H9 (cell line): ENCODE measurements around the gene TACR3. TPM values are rescaled to one million over a fixed set of nuclear protein-coding genes. Genes with fewer than 3 reads are reported as not detected.
"Not testable (repeated sequence)": the region's sequence is repeated elsewhere in the genome, so short reads cannot be mapped to it uniquely, and the experiment has no call there.

Experiments used
- DNase-seq: peaks from one replicate; pipeline ENCODE4 v3.0.0-alpha.2; 2017
- H2AFZ ChIP-seq: one replicate; pipeline ENCODE4 v1.6.1; 2013; ENCODE audit warnings: mild to moderate bottlenecking, low read length, control low read depth, moderate library complexity
- H2AK5ac ChIP-seq: 2 replicates; pipeline ENCODE4 v1.6.1; 2013; ENCODE audit warnings: low read length, control low read depth, mixed read lengths; ENCODE audit not compliant: insufficient read length
- H2BK120ac ChIP-seq: one replicate; pipeline ENCODE4 v1.6.1; 2013; ENCODE audit warnings: low read depth, mild to moderate bottlenecking, low read length, control low read depth, inconsistent platforms; ENCODE audit not compliant: poor library complexity, severe bottlenecking
- H2BK12ac ChIP-seq: 2 replicates; pipeline ENCODE4 v1.6.1; 2013; ENCODE audit warnings: low read length, control low read depth, mixed read lengths, low read depth; ENCODE audit not compliant: insufficient read length
- H2BK15ac ChIP-seq: 2 replicates; pipeline ENCODE4 v1.6.1; 2013; ENCODE audit warnings: low read depth, low read length, control low read depth
- H2BK20ac ChIP-seq: one replicate; pipeline ENCODE4 v1.6.1; 2013; ENCODE audit warnings: low read depth, mild to moderate bottlenecking, low read length, control low read depth, inconsistent platforms; ENCODE audit not compliant: poor library complexity, severe bottlenecking
- H2BK5ac ChIP-seq: 2 replicates; pipeline ENCODE4 v1.6.1; 2013; ENCODE audit warnings: low read length, control low read depth, mixed read lengths; ENCODE audit not compliant: insufficient read length
- H3K14ac ChIP-seq: 2 replicates; pipeline ENCODE4 v1.6.1; 2013; ENCODE audit warnings: low read length, control low read depth; ENCODE audit not compliant: insufficient read depth
- H3K18ac ChIP-seq: 2 replicates; pipeline ENCODE4 v1.6.1; 2013; ENCODE audit warnings: low read depth, mild to moderate bottlenecking, mixed read lengths, low read length, control low read depth; ENCODE audit not compliant: insufficient read length
- H3K23ac ChIP-seq: 2 replicates; pipeline ENCODE4 v1.6.1; 2013; ENCODE audit warnings: low read length, control low read depth, mixed read lengths, low read depth; ENCODE audit not compliant: insufficient read length
- H3K23me2 ChIP-seq: 2 replicates; pipeline ENCODE4 v1.6.1; 2013; ENCODE audit warnings: low read depth, mild to moderate bottlenecking, mixed read lengths, low read length, control low read depth; ENCODE audit not compliant: insufficient read length, poor library complexity, severe bottlenecking
- H3K27ac ChIP-seq: 2 replicates; pipeline ENCODE4 v1.5.1; 2013; ENCODE audit warnings: low read length, control low read depth, mixed read lengths, low read depth; ENCODE audit not compliant: insufficient read length
- H3K27me3 ChIP-seq: 2 replicates; pipeline ENCODE4 v1.6.1; 2013; ENCODE audit warnings: low read length, control low read depth, inconsistent platforms; ENCODE audit not compliant: insufficient read depth
- H3K4ac ChIP-seq: 2 replicates; pipeline ENCODE4 v1.6.1; 2013; ENCODE audit warnings: low read depth, mild to moderate bottlenecking, control low read depth, inconsistent platforms, low read length, moderate library complexity
- H3K4me1 ChIP-seq: 2 replicates; pipeline ENCODE4 v1.6.1; 2013; ENCODE audit warnings: low read length, control low read depth, inconsistent platforms; ENCODE audit not compliant: insufficient read depth
- H3K4me2 ChIP-seq: 2 replicates; pipeline ENCODE4 v1.6.1; 2013; ENCODE audit warnings: low read length, control low read depth, mixed read lengths; ENCODE audit not compliant: insufficient read length, insufficient read depth
- H3K56ac ChIP-seq: 2 replicates; pipeline ENCODE4 v1.6.1; 2013; ENCODE audit warnings: low read depth, mild to moderate bottlenecking, mixed read lengths, low read length, control low read depth; ENCODE audit not compliant: insufficient read length
- H3K79me1 ChIP-seq: 2 replicates; pipeline ENCODE4 v1.6.1; 2013; ENCODE audit warnings: low read depth, mild to moderate bottlenecking, moderate library complexity, low read length, control low read depth, inconsistent platforms; ENCODE audit not compliant: insufficient read depth, poor library complexity, severe bottlenecking
- H3K79me2 ChIP-seq: 2 replicates; pipeline ENCODE4 v1.6.1; 2013; ENCODE audit warnings: low read length, control low read depth, inconsistent platforms; ENCODE audit not compliant: insufficient read depth
- H3K9ac ChIP-seq: 2 replicates; pipeline ENCODE4 v1.6.1; 2013; ENCODE audit warnings: low read length, control low read depth, mixed read lengths; ENCODE audit not compliant: insufficient read length; ENCODE audit errors: extremely low read depth
- H3K9me3 ChIP-seq: one replicate; pipeline ENCODE4 v1.6.1; 2013; ENCODE audit warnings: low read depth, low read length, inconsistent platforms; ENCODE audit not compliant: control insufficient read depth
- H3T11ph ChIP-seq: one replicate; pipeline ENCODE4 v1.6.1; 2013; ENCODE audit warnings: mild to moderate bottlenecking, low read length, control low read depth, inconsistent platforms
- H4K20me1 ChIP-seq: one replicate; pipeline ENCODE4 v1.6.1; 2013; ENCODE audit not compliant: control insufficient read depth, insufficient read length, insufficient read depth
- H4K5ac ChIP-seq: 2 replicates; pipeline ENCODE4 v1.6.1; 2013; ENCODE audit warnings: low read depth, mild to moderate bottlenecking, mixed read lengths, low read length, control low read depth; ENCODE audit not compliant: insufficient read length
- H4K8ac ChIP-seq: replicated peaks from 2 replicates; pipeline ENCODE4 v1.6.1; 2013; ENCODE audit warnings: low read length, control low read depth, mixed read lengths, low read depth; ENCODE audit not compliant: insufficient read length
- H4K91ac ChIP-seq: 2 replicates; pipeline ENCODE4 v1.6.1; 2013; ENCODE audit warnings: low read depth, mild to moderate bottlenecking, moderate library complexity, mixed read lengths, low read length, control low read depth; ENCODE audit not compliant: insufficient read length
- H3K27ac Mint-ChIP-seq, 3 experiments: 2 replicates in 2 of 3; 3 replicates in 1 of 3; pipeline ENCODE4 v1.8.0; 2020 to 2021; ENCODE audit warnings: mixed read lengths in 3 of 3, mild to moderate bottlenecking in 1 of 3, moderate library complexity in 1 of 3
- H3K27me3 Mint-ChIP-seq: 2 replicates; pipeline ENCODE4 v1.8.0; 2021; ENCODE audit warnings: low read depth, mild to moderate bottlenecking, moderate library complexity, mixed read lengths
- H3K36me3 Mint-ChIP-seq, 3 experiments: 2 replicates in 2 of 3; 3 replicates in 1 of 3; pipeline ENCODE4 v1.8.0; 2020 to 2021; ENCODE audit warnings: low read depth in 3 of 3, mixed read lengths in 3 of 3; ENCODE audit not compliant: insufficient read depth in 1 of 3
- H3K4me1 Mint-ChIP-seq, 2 experiments: 2 replicates each; pipeline ENCODE4 v1.8.0; 2020; ENCODE audit warnings: mixed read lengths in 2 of 2
- H3K4me3 Mint-ChIP-seq, 2 experiments: 2 replicates in 1 of 2; 3 replicates in 1 of 2; pipeline ENCODE4 v1.8.0; 2020 to 2021; ENCODE audit warnings: mild to moderate bottlenecking in 2 of 2, mixed read lengths in 2 of 2, moderate library complexity in 1 of 2
- H3K9me3 Mint-ChIP-seq, 2 experiments: 2 replicates in 1 of 2; 3 replicates in 1 of 2; pipeline ENCODE4 v1.8.0; 2020; ENCODE audit warnings: mild to moderate bottlenecking in 2 of 2, mixed read lengths in 2 of 2, moderate library complexity in 1 of 2
- CTCF ChIP-seq: fragments of 200-600 bp; sonication (generic); conservative IDR thresholded peaks from 3 replicates; pipeline ENCODE4 v1.8.0; 2021; ENCODE audit warnings: antibody characterized with exemption, mild to moderate bottlenecking
- WGBS: extraction: QIAGEN DNeasy Blood & Tissue Kit; methylation state at CpG from one replicate; pipeline ENCODE4 v1.1.7; 2013; ENCODE audit warnings: missing lambda C conversion rate, low lambda C conversion rate, mixed read lengths; ENCODE audit not compliant: insufficient read length; ENCODE audit errors: extremely low coverage; 5-methylcytosine and 5-hydroxymethylcytosine counted together
- total RNA-seq: library from RNA; stranded (reverse); gene quantifications from 2 replicates; pipeline ENCODE4 v1.2.1, GENCODE V29; 2021

TACR3 gene
- total RNA-seq, 1 experiment from 2014 or later: 0.44 TPM

- no peak overlapping the region for H2BK15ac ChIP-seq
- no peak overlapping the region for H2BK20ac ChIP-seq
- no peaks in the 10 kb centered on the region for H3K9me3 ChIP-seq
- Mint-ChIP-seq H3K27ac (no peak overlapping the region; a peak in 1 of 7 replicates), H3K36me3 (no peaks in the 10 kb centered on the region; a peak in 1 of 7 replicates), H3K4me3 (no peak overlapping the region), H3K27me3 (no peaks in the 10 kb centered on the region), H3K9me3 (peaks cover 0 to 2% of the 10 kb centered on the region in 2 experiments; a peak in 2 of 5 replicates), H3K4me1 (no peaks in the 10 kb centered on the region)
- no peak overlapping the region for H3K9ac ChIP-seq
- no peak overlapping the region for H3K56ac ChIP-seq
- H2AK5ac ChIP-seq: no peak overlapping the region
- H4K91ac ChIP-seq: no peak overlapping the region
- no peak overlapping the region for H2BK5ac ChIP-seq
- TF ChIP-seq CTCF: no peak
- H4K8ac ChIP-seq: no peak overlapping the region
- no peak overlapping the region for H2AFZ ChIP-seq
- H3K4ac ChIP-seq: no peak overlapping the region
- H3K14ac ChIP-seq: no peak overlapping the region
- H2BK12ac ChIP-seq: no peak overlapping the region
- no peaks in the 10 kb centered on the region for H3K4me1 ChIP-seq
- no peak overlapping the region for H4K5ac ChIP-seq
- H3K27me3 ChIP-seq: no peaks in the 10 kb centered on the region
- no peak for DNase-seq
- H3K79me2 ChIP-seq: no peaks in the 10 kb centered on the region
- no peak overlapping the region for H3K18ac ChIP-seq
- no peaks in the 10 kb centered on the region for H4K20me1 ChIP-seq
- H3K4me2 ChIP-seq: no peak overlapping the region
- no peaks in the 10 kb centered on the region for H3K79me1 ChIP-seq
- no peak overlapping the region for H3K27ac ChIP-seq
- no peak overlapping the region for H3K23ac ChIP-seq
- H3T11ph ChIP-seq: no peak overlapping the region
- no peaks in the 10 kb centered on the region for H3K23me2 ChIP-seq
- no peak overlapping the region for H2BK120ac ChIP-seq
- WGBS: no CpG with 5 or more reads among the region's 7 CpGs
These were observed 34.3 kb upstream of the TACR3 start for GRCh38 chr4:103753868-103754653.

- H3K36me3 Mint-ChIP-seq, H2BK15ac ChIP-seq, H3K23me2 ChIP-seq, H3K23ac ChIP-seq, H3K14ac ChIP-seq, H3K4ac ChIP-seq, H2BK12ac ChIP-seq, H3K79me2 ChIP-seq, H3K4me1 Mint-ChIP-seq, H3K56ac ChIP-seq, H4K20me1 ChIP-seq, H2AK5ac ChIP-seq, H4K8ac ChIP-seq, H3K4me3 Mint-ChIP-seq, H2BK5ac ChIP-seq, DNase-seq, H4K91ac ChIP-seq, H2BK120ac ChIP-seq, H3K9ac ChIP-seq, H3K9me3 Mint-ChIP-seq, H3K4me1 ChIP-seq, H3T11ph ChIP-seq, H4K5ac ChIP-seq, H2AFZ ChIP-seq, H3K27ac ChIP-seq, H3K27me3 ChIP-seq, H3K9me3 ChIP-seq, H3K27ac Mint-ChIP-seq, H3K79me1 ChIP-seq, H2BK20ac ChIP-seq, H3K18ac ChIP-seq, H3K4me2 ChIP-seq: not testable (repeated sequence)
- no CpG with 5 or more reads among the region's 27 CpGs for WGBS
- peaks cover 31% of the 10 kb centered on the region for H3K27me3 Mint-ChIP-seq
These were observed 3.4 kb upstream of the TACR3 start for GRCh38 chr4:103723150-103723549.
